ENCODE data around the gene CCDC24.

GRCh38 chr1:44012941-44013609, 21.7 kb downstream of the CCDC24 start:
- TF ChIP-seq CTCF (IDR thresholded peaks at IDR 0.05 in 4 of 5, conservative IDR thresholded peaks at IDR 0.05 in 1 of 5) (no peak), POLR2A (IDR thresholded peaks at IDR 0.05) (no peak)

Data from gastrocnemius medialis (tissue), 4 donors.